ENCODE data around the gene SPINK6. TPM values are rescaled to one million over a fixed set of nuclear protein-coding genes. Genes with fewer than 3 reads are reported as not detected.

SPINK6 gene
- total and polyA plus RNA-seq, 2 of the 8 experiments (the other 6 are each of a cell fraction or from before 2014, with no cell fraction given), result not detected

GRCh38 chr5:148177207-148177606, 25.6 kb upstream of the SPINK6 start:
- no peak overlapping the region for H2BK20ac ChIP-seq (ENCODE audit: low read length)
- H2AK5ac ChIP-seq (ENCODE audit: low read depth, low read length), result no peak overlapping the region
- no peak overlapping the region for H3K23ac ChIP-seq (ENCODE audit: insufficient read length)
- no peak overlapping the region for H3K4me2 ChIP-seq (ENCODE audit: insufficient read depth in 1 of 2, low read depth in 2 of 2, low read length in 2 of 2)
- no peak overlapping the region for H4K91ac ChIP-seq (replicated peaks; ENCODE audit: insufficient read length, low read length)
- H2BK5ac ChIP-seq (ENCODE audit: low read depth, low read length), result no peak overlapping the region
- H3K79me2 ChIP-seq (ENCODE audit: control insufficient read depth in 1 of 2, insufficient read depth in 2 of 2, low read length in 2 of 2), result no peaks in the 10 kb centered on the region
- CTCF ChIA-PET (ENCODE audit: partially characterized antibody), result interaction anchor here (0.7 to 1.1 kb wide), 3 partner anchors 17 to 198 kb away, joined by 3 to 4 read pairs (median 3); no protein-coding TSS in a partner anchor
- no peak overlapping the region for H2BK12ac ChIP-seq (ENCODE audit: low read depth, low read length)
- H2BK15ac ChIP-seq (ENCODE audit: low read length), result no peak overlapping the region
- no peak overlapping the region for H3K9ac ChIP-seq (replicated peaks in 1 of 4; ENCODE audit: extremely low read depth in 1 of 4, low read depth in 3 of 4, low read length in 3 of 4)
- H2BK120ac ChIP-seq (replicated peaks; ENCODE audit: low read depth, low read length), result no peak overlapping the region
- H3K36me3 ChIP-seq (ENCODE audit: control insufficient read depth in 2 of 4, insufficient read depth in 4 of 4, low read length in 3 of 4), result no peaks in the 10 kb centered on the region
- H3K4me1 ChIP-seq (replicated peaks in 1 of 4; ENCODE audit: control insufficient read depth in 3 of 4, insufficient read depth in 4 of 4, low read length in 3 of 4), result no peaks in the 10 kb centered on the region
- POLR2A ChIA-PET (ENCODE audit: partially characterized antibody), result no interaction called here
- H3K4ac ChIP-seq (replicated peaks; ENCODE audit: insufficient read length, low read depth, low read length), result no peak overlapping the region
- H4K20me1 ChIP-seq (replicated peaks in 1 of 2; ENCODE audit: control insufficient read depth in 1 of 2, insufficient read depth in 2 of 2, low read length in 2 of 2), result no peaks in the 10 kb centered on the region
- H3K79me1 ChIP-seq (ENCODE audit: low read depth, low read length), result no peaks in the 10 kb centered on the region
- H4K8ac ChIP-seq (ENCODE audit: extremely low read depth, insufficient read depth, low read length), result no peak overlapping the region
- H4K5ac ChIP-seq (ENCODE audit: insufficient read length, low read depth, low read length), result no peak overlapping the region
- H3K4me3 ChIP-seq (ENCODE audit: extremely low read depth in 1 of 4, insufficient read depth in 2 of 4, low read depth in 3 of 4, low read length in 4 of 4), result no peak overlapping the region
- H3K18ac ChIP-seq (ENCODE audit: extremely low read depth, low read length), result no peak overlapping the region
- FAIRE-seq, result no peak
- no peak overlapping the region for H3K27ac ChIP-seq (ENCODE audit: low read depth, low read length)
- no peak for TF ChIP-seq RXRA (IDR thresholded peaks at IDR 0.05; ENCODE audit: insufficient read depth, low read depth, low read length)
- TF ChIP-seq CBX5 (IDR thresholded peaks at IDR 0.05; ENCODE audit: low read depth, low read length), result no peak
- TF ChIP-seq GABPA (IDR thresholded peaks at IDR 0.05; ENCODE audit: borderline replicate concordance, insufficient read depth, low read length), result no peak
- TF ChIP-seq CTBP2 (IDR thresholded peaks at IDR 0.05; ENCODE audit: borderline replicate concordance, insufficient read depth, insufficient read length, low read length), result no peak
- no peak for TF ChIP-seq CEBPB (IDR thresholded peaks at IDR 0.05; ENCODE audit: low read depth, low read length)
- TF ChIP-seq, protein P1, sequence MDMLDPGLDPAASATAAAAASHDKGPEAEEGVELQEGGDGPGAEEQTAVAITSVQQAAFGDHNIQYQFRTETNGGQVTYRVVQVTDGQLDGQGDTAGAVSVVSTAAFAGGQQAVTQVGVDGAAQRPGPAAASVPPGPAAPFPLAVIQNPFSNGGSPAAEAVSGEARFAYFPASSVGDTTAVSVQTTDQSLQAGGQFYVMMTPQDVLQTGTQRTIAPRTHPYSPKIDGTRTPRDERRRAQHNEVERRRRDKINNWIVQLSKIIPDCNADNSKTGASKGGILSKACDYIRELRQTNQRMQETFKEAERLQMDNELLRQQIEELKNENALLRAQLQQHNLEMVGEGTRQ (IDR thresholded peaks at IDR 0.05; ENCODE audit: low read length), result no peak
- TF ChIP-seq ZNF274 (IDR thresholded peaks at IDR 0.05; ENCODE audit: borderline replicate concordance, extremely low read depth, low read length), result no peak
- no peak for TF ChIP-seq CHD1 (IDR thresholded peaks at IDR 0.05; ENCODE audit: low read depth, low read length)
- TF ChIP-seq SAP30 (IDR thresholded peaks at IDR 0.05; ENCODE audit: insufficient read depth, insufficient replicate concordance, low read length), result no peak
- no peak for TF ChIP-seq BRCA1 (IDR thresholded peaks at IDR 0.05; ENCODE audit: low read depth, low read length)
- H3K56ac ChIP-seq (replicated peaks; ENCODE audit: insufficient read length, low read depth, low read length), result no peak overlapping the region
- no peak for DNase-seq (ENCODE audit: low read depth in 1 of 2, low spot score in 2 of 2)
- no peaks in the 10 kb centered on the region for H3K27me3 ChIP-seq (replicated peaks in 1 of 4; ENCODE audit: control insufficient read depth in 3 of 4, extremely low read depth in 1 of 4, insufficient read depth in 3 of 4, low read length in 3 of 4)
- no peaks in the 10 kb centered on the region for H3K23me2 ChIP-seq (ENCODE audit: low read depth, low read length)
- no peak overlapping the region for H2AFZ ChIP-seq (ENCODE audit: low read length)
- H3K9me3 ChIP-seq (ENCODE audit: insufficient read depth in 2 of 2, low read depth in 1 of 2, low read length in 1 of 2), result no peaks in the 10 kb centered on the region
- WGBS, 2 experiments (ENCODE audit: extremely low coverage in 1 of 2, insufficient coverage in 1 of 2, insufficient read length in 1 of 2, insufficient replicate concordance in 2 of 2, low coverage in 1 of 2, low lambda C conversion rate in 2 of 2, missing lambda C conversion rate in 1 of 2), result 93% methylated on average over 1 of the region's 1 CpG; no CpG with 5 or more reads in 1 of the 2 experiments
- no peak overlapping the region for H3K14ac ChIP-seq (ENCODE audit: insufficient read length)

Measured in H1 (cell line).